Measurements from ENCODE around the gene SNRPD1.

GRCh38 chr18:21636769-21637168, 24.7 kb downstream of the SNRPD1 start:
- no peak for TF ChIP-seq MYC (IDR thresholded peaks at IDR 0.05; ENCODE audit: low read depth, low read length)
- TF ChIP-seq, protein P1, sequence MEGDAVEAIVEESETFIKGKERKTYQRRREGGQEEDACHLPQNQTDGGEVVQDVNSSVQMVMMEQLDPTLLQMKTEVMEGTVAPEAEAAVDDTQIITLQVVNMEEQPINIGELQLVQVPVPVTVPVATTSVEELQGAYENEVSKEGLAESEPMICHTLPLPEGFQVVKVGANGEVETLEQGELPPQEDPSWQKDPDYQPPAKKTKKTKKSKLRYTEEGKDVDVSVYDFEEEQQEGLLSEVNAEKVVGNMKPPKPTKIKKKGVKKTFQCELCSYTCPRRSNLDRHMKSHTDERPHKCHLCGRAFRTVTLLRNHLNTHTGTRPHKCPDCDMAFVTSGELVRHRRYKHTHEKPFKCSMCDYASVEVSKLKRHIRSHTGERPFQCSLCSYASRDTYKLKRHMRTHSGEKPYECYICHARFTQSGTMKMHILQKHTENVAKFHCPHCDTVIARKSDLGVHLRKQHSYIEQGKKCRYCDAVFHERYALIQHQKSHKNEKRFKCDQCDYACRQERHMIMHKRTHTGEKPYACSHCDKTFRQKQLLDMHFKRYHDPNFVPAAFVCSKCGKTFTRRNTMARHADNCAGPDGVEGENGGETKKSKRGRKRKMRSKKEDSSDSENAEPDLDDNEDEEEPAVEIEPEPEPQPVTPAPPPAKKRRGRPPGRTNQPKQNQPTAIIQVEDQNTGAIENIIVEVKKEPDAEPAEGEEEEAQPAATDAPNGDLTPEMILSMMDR (IDR thresholded peaks at IDR 0.05; ENCODE audit: low read depth, low read length), result no peak
- TF ChIP-seq, protein P2, sequence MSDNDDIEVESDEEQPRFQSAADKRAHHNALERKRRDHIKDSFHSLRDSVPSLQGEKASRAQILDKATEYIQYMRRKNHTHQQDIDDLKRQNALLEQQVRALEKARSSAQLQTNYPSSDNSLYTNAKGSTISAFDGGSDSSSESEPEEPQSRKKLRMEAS (IDR thresholded peaks at IDR 0.05; ENCODE audit: low read depth, low read length), result no peak
- no peak for TF ChIP-seq POLR2A (IDR thresholded peaks at IDR 0.05; ENCODE audit: extremely low read depth, insufficient read length)

All from NB4 (cell line).